Astrocyte of the spinal cord (primary cell): ENCODE measurements around the gene ERC1.

Source experiments
- DNase-seq: peaks from one replicate; pipeline ENCODE4 v3.0.0; 2011; ENCODE audit warnings: low read depth, low spot score
- H3K4me3 ChIP-seq: 2 replicates; pipeline ENCODE4 v1.5.1; 2011; ENCODE audit warnings: low read depth, mild to moderate bottlenecking, low read length, moderate library complexity
- CTCF ChIP-seq: IDR thresholded peaks from 2 replicates; pipeline ENCODE4 v1.5.1; 2012; ENCODE audit warnings: low read depth, mild to moderate bottlenecking, low read length, inconsistent platforms
- in situ Hi-C: cut with HindIII; loops from 2 replicates; pipeline ENCODE4 v1.10.0; 2017; ENCODE audit warnings: low sequenced_read_pairs

ERC1 gene

GRCh38 chr12:966724-967123, 24.3 kb upstream of the ERC1 start:
- H3K4me3 ChIP-seq, result no peak overlapping the region
- in situ Hi-C loops, result no loop called here
- TF ChIP-seq CTCF, result no peak
- DNase-seq, result no peak

GRCh38 chr12:967641-968040, 23.4 kb upstream of the ERC1 start:
- H3K4me3 ChIP-seq, result no peak overlapping the region
- no peak for DNase-seq
- in situ Hi-C loops, result no loop called here
- TF ChIP-seq CTCF, result no peak

- no peak overlapping the region for H3K4me3 ChIP-seq
- in situ Hi-C loops, result no loop called here
- no peak for DNase-seq
- no peak for TF ChIP-seq CTCF
Measured at GRCh38 chr12:968545-968944, 22.5 kb upstream of the ERC1 start.

GRCh38 chr12:969821-970220, 21.2 kb upstream of the ERC1 start:
- in situ Hi-C loops, result no loop called here
- no peak for TF ChIP-seq CTCF
- no peak overlapping the region for H3K4me3 ChIP-seq
- DNase-seq, result no peak

GRCh38 chr12:971991-972390, 19.0 kb upstream of the ERC1 start:
- DNase-seq, result no peak
- no peak for TF ChIP-seq CTCF
- H3K4me3 ChIP-seq, result no peak overlapping the region
- in situ Hi-C loops, result no loop called here

- in situ Hi-C loops, result no loop called here
- DNase-seq, result no peak
- no peak overlapping the region for H3K4me3 ChIP-seq
- no peak for TF ChIP-seq CTCF
Measured at GRCh38 chr12:974271-974862, 16.7 kb upstream of the ERC1 start.

GRCh38 chr12:976644-977043, 14.4 kb upstream of the ERC1 start:
- in situ Hi-C loops, result no loop called here
- DNase-seq, result no peak
- no peak overlapping the region for H3K4me3 ChIP-seq
- no peak for TF ChIP-seq CTCF
